Measurements from ENCODE around the gene SLC22A7.
A peak's percentile ranks its signal among the peaks of the same experiment; 100 is the strongest.

Gene SLC22A7

GRCh38 chr6:43273707-43274106 lies 24.4 kb upstream of the SLC22A7 start:
- no peak for TF ChIP-seq CTCF (conservative IDR thresholded peaks at IDR 0.05; ENCODE audit: low read depth, low read length)
- no peak overlapping the region for H3K4me3 ChIP-seq (ENCODE audit: low read depth, low read length)
- no peak for DNase-seq (ENCODE audit: low read depth)

- TF ChIP-seq CTCF (conservative IDR thresholded peaks at IDR 0.05; ENCODE audit: low read depth, low read length), result no peak
- DNase-seq (ENCODE audit: low read depth), result no peak
- H3K4me3 ChIP-seq (ENCODE audit: low read depth, low read length), result no peak overlapping the region
These were observed 23.7 kb upstream of the SLC22A7 start for GRCh38 chr6:43274127-43274915.

- no peak for DNase-seq (ENCODE audit: low read depth)
- TF ChIP-seq CTCF (conservative IDR thresholded peaks at IDR 0.05; ENCODE audit: low read depth, low read length), result no peak
- H3K4me3 ChIP-seq (ENCODE audit: low read depth, low read length), result peak overlapping the region; percentile 20
These were observed 23.0 kb upstream of the SLC22A7 start for GRCh38 chr6:43274916-43275597.

- peak; percentile 15 for DNase-seq (ENCODE audit: low read depth)
- H3K4me3 ChIP-seq (ENCODE audit: low read depth, low read length), result no peak overlapping the region
- TF ChIP-seq CTCF (conservative IDR thresholded peaks at IDR 0.05; ENCODE audit: low read depth, low read length), result no peak
These were observed 22.1 kb upstream of the SLC22A7 start for GRCh38 chr6:43275801-43276576.

GRCh38 chr6:43276577-43277305 lies 21.3 kb upstream of the SLC22A7 start:
- DNase-seq (ENCODE audit: low read depth), result no peak
- no peak overlapping the region for H3K4me3 ChIP-seq (ENCODE audit: low read depth, low read length)
- no peak for TF ChIP-seq CTCF (conservative IDR thresholded peaks at IDR 0.05; ENCODE audit: low read depth, low read length)

GRCh38 chr6:43277306-43277642 lies 20.8 kb upstream of the SLC22A7 start:
- no peak for DNase-seq (ENCODE audit: low read depth)
- TF ChIP-seq CTCF (conservative IDR thresholded peaks at IDR 0.05; ENCODE audit: low read depth, low read length), result no peak
- no peak overlapping the region for H3K4me3 ChIP-seq (ENCODE audit: low read depth, low read length)

Data from choroid plexus epithelial cell (primary cell).